ENCODE data around the gene ZNF467.

ZNF467 gene, protein sequence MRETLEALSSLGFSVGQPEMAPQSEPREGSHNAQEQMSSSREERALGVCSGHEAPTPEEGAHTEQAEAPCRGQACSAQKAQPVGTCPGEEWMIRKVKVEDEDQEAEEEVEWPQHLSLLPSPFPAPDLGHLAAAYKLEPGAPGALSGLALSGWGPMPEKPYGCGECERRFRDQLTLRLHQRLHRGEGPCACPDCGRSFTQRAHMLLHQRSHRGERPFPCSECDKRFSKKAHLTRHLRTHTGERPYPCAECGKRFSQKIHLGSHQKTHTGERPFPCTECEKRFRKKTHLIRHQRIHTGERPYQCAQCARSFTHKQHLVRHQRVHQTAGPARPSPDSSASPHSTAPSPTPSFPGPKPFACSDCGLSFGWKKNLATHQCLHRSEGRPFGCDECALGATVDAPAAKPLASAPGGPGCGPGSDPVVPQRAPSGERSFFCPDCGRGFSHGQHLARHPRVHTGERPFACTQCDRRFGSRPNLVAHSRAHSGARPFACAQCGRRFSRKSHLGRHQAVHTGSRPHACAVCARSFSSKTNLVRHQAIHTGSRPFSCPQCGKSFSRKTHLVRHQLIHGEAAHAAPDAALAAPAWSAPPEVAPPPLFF

DNA sequence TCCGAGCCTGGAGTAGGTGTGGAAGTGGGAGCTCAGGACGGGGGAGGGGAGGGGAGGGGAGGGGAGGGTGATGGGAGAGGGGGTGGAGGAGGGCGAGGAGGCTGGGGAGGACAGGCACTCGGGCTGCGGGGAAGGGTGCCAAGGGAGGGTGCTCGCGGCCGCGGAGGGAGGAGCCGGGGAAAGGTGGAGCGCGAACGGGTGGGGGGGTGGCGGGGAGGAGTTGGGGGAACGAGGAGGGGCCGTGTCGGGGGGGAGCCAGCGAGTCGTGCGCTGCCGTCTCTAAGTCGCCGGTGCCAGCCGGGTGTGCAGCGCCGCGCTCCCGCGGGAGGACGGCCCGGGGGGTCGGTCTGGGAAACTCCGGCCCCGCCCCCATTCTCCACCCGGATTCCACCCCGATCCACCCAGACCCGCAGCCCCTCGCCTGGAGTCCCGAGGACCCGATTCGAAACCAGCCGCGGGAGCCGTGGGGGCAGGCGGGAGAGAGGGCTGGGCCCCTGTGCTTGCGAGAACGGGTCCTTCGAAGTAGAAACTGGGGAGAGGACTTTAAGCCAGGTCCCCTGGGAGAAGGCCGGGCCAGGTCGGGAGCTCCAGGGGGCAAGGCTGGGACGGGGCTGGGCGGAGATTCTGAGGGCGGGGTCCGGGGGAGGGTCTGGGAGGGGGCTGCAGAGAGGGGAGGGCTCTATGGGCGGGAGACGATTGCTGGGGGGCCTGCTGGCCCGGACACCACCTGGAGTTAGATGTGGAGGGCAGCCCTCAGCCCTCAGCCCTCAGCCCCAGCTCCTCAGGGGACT, at the start of gene ZNF467:
ZNF467 (minus strand) TSS at position 143 of the 791 bp plus-strand sequence. CDS start 2,556 bp downstream, outside the sequence.
- peak; percentile 38 for DNase-seq

- DNase-seq: no peak
Measured at GRCh38 chr7:149822353-149822943, 49.1 kb upstream of the ZNF467 start.

GRCh38 chr7:149821191-149822148, 48.1 kb upstream of the ZNF467 start:
- DNase-seq: no peak

- DNase-seq: no peak
Measured at GRCh38 chr7:149820622-149821190, 47.3 kb upstream of the ZNF467 start.

DNA sequence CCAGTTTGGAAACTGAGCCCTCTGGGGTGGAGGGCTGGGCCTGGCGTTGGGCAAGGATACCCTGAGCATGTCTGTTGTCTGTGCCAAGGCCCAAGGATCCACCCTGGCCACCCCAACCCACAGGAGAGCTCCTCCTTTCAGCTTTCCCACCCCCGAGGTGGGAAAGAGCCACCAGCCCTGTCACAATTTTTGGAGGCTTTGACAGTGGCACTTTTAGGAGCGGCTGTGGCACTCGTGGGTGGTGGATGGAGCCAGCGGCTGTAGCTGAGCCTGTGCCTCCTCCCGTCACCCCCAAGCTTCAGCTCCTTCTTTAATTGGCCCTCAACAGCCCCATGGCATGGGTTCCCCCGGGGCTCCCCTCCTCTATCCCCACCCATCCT, 46.6 kb upstream of the ZNF467 start:
- DNase-seq: no peak

DNA sequence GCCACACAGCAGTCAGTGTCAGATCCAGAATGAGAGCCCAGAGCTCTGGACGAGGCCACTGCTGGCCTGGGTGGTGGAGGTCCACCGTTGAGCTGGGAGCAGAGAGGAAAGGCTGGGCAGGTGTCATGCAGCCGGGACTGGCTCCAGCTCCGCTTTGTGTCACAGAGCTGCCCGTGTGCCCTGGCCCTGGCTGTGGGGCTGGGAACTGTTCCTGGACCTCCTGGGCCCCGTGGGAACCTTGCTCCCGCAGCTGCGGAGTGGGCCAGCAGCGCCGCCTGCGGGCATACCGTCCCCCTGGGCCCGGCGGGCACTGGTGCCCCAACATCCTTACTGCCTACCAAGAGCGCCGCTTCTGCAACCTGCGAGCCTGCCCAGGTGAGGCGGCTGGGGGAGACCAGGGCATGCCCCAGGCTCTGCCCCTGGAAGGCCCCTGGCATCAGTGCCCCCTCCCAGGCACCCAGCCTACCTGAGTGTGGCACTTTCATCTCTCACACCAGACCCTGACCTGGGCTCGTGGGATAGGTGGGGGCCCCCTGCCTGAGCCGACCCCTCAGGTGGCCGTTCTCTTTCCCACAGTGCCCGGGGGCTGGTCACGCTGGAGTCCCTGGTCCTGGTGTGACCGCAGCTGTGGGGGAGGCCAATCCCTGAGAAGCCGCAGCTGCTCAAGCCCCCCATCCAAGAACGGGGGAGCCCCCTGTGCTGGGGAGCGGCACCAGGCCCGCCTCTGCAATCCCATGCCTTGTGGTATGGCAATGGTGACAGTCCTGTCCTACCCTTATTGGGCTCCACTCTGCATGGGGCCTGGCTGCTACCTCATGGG, 46.0 kb upstream of the ZNF467 start:
- DNase-seq: no peak

- no peak for DNase-seq
Measured at GRCh38 chr7:149818536-149818840, 45.1 kb upstream of the ZNF467 start.

- DNase-seq: no peak
Measured at GRCh38 chr7:149817836-149818535, 44.6 kb upstream of the ZNF467 start.

- DNase-seq: no peak
Measured at GRCh38 chr7:149817301-149817771, 43.9 kb upstream of the ZNF467 start.

DNA sequence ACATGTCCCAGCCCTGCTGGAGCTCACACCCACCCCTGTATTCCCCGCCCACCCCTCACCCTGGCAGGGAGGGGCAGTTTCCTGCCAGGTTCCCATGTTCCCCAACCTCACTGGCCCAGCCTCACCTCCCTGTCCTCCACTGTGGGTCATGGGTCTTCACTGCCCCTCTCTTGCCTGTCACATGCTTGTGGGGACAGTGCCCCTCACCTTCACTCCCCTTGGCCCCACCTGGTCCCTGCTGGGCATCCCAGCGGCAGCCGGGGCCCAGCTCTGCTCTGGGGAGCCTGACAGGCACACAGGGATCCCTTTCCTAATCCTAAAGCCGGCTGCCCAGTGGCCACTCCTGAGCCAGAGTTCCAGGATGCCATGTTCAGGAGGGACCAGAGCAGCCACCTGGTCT, 43.4 kb upstream of the ZNF467 start:
- DNase-seq: no peak

- DNase-seq: no peak
Measured at GRCh38 chr7:149816267-149816751, 42.9 kb upstream of the ZNF467 start.

DNA sequence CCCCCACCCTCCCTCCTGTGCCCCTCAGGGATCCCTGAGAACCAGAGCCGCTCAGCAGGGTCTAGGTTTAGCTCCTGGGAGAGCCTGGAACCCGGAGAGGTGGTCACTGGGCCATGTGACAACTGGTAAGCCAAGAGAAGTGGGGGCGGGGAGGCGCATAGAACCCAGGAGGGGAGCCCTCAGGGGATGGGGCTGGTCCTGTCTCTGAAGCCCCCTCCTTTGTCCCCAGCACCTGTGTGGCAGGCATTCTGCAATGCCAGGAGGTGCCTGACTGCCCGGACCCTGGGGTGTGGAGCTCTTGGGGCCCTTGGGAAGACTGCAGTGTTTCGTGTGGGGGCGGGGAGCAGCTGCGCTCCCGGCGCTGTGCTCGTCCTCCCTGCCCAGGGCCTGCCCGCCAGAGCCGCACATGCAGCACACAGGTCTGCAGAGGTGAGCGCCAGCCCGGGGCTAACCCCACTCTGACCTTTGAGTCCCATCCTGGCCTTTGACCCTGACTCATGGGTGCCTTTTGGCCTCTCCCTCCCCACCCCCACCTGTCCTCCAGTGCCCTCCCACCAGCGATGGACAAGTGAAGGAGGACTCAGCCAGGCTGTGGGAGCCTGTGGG, 42.4 kb upstream of the ZNF467 start:
- no peak for DNase-seq

- DNase-seq: no peak
Measured at GRCh38 chr7:149815121-149815520, 41.7 kb upstream of the ZNF467 start.

DNA sequence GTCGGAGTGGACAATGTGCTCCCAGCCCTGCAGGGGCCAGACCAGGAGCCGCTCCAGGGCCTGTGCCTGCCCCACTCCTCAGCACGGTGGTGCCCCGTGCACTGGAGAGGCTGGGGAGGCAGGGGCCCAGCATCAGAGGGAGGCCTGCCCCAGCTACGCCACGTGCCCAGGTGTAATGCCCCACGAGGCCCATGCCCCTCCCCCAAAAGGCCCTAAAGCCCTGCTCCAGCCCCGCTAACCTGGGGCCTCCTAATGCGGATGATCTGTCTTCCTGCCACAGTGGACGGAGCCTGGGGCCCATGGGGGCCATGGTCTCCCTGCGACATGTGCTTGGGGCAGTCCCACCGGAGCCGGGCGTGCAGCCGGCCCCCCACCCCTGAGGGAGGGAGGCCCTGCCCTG, 41.1 kb upstream of the ZNF467 start:
- no peak for DNase-seq

GRCh38 chr7:149813254-149814035, 40.1 kb upstream of the ZNF467 start:
- no peak for DNase-seq

DNA sequence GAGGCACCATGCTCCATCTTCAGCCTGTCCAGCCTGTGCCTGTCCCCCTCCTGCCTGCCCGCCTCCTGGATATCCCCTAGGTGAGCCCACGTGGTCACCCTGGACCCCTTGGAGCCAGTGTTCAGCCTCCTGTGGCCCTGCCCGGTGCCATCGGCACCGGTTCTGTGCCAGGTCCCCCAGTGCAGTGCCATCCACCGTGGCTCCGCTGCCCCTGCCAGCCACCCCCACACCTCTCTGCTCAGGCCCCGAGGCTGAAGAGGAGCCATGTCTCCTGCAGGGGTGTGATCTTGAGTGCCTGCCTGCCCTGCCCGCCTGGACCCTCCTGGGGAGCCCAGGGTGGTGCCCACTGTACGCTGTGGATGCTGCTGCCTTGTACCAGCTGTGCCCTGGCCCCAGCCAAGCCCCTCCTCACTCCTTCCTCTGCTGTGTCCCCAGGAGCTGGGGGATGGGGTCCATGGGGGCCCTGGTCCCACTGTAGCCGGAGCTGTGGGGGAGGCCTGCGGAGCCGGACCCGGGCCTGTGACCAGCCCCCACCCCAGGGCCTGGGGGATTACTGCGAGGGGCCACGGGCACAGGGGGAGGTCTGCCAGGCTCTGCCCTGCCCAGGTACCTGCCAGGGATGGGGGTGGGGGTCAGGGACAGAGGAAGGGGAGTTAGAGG, 38.6 kb upstream of the ZNF467 start:
- no peak for DNase-seq

DNA sequence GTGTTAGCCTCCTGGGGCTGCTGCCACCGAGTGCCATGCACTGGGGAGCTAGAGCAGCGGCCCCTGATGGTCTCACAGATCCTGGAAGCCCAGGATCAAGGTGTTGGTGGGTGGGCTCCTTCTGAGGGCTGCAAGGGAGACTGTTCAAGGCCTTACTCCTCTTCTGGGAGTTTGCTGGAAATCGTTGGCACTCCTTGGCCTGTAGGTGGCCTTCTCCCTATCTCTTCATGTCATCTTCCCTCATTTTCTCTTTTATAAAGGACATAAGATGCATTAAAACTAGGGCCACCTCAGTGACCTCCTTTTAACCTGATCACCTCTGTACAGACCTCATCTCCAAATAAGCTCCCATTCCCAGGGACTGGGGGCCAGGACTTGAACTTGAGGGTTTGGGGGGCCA, 37.8 kb upstream of the ZNF467 start:
- no peak for DNase-seq

DNA sequence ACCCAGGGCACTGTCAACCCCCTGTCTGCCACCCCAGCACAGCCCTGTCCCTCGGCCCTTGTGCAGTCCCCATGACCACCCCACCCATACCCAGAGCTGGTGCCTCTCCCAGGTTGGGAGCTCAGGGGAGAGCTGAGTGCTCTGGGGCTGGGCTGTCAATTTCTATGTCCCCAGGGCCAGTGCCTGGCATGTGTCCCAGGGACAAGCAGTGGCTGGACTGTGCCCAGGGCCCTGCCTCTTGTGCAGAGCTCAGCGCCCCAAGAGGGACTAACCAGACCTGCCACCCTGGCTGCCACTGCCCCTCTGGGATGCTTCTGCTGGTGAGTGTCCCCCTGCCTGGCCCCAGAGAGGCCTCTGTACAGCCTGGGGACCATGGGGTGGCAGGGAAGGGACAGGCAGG, 35.8 kb upstream of the ZNF467 start:
- DNase-seq: peak; percentile 6
